ENCODE results near the gene PTRHD1.
"Not testable (repeated sequence)": the region's sequence is repeated elsewhere in the genome, so short reads cannot be mapped to it uniquely, and the experiment has no call there.

PTRHD1 gene

GRCh38 chr2:24838541-24838940, 45.4 kb upstream of the PTRHD1 start:
- POLR2A ChIA-PET: no interaction called here
- CTCF ChIA-PET: interaction anchor here (2.0 kb wide), 1 partner anchor 428 kb away, joined by 5 read pairs; no protein-coding TSS in a partner anchor
- no peak for DNase-seq (ENCODE audit: low read depth, low spot score)
- no peak for TF ChIP-seq CTCF (IDR thresholded peaks at IDR 0.05; ENCODE audit: insufficient read depth, low read length, missing control alignments)
- H3K4me3 ChIP-seq (ENCODE audit: low read depth, low read length): no peak overlapping the region

- CTCF ChIA-PET: interaction anchor here (1.0 to 3.8 kb wide), 4 partner anchors 12 to 428 kb away, joined by 3 to 36 read pairs (median 6); no protein-coding TSS in a partner anchor
Observed at GRCh38 chr2:24837996-24838513, 44.9 kb upstream of the PTRHD1 start.

GRCh38 chr2:24836706-24837105, 43.5 kb upstream of the PTRHD1 start:
- POLR2A ChIA-PET: no interaction called here
- DNase-seq (ENCODE audit: low read depth, low spot score): no peak
- H3K4me3 ChIP-seq (ENCODE audit: low read depth, low read length): no peak overlapping the region
- CTCF ChIA-PET: interaction anchor here (1.0 to 3.8 kb wide), 3 partner anchors 10 to 415 kb away, joined by 3 to 36 read pairs (median 7); no protein-coding TSS in a partner anchor
- no peak for TF ChIP-seq CTCF (IDR thresholded peaks at IDR 0.05; ENCODE audit: insufficient read depth, low read length, missing control alignments)

More at GRCh38 chr2:24837996-24838513, 44.9 kb upstream of the PTRHD1 start:
- no peak for DNase-seq (ENCODE audit: low read depth, low spot score)
- H3K4me3 ChIP-seq (ENCODE audit: low read depth, low read length): no peak overlapping the region
- TF ChIP-seq CTCF (IDR thresholded peaks at IDR 0.05; ENCODE audit: insufficient read depth, low read length, missing control alignments): no peak
- POLR2A ChIA-PET: no interaction called here

- no peak for DNase-seq (ENCODE audit: low read depth, low spot score)
- no peak for TF ChIP-seq CTCF (IDR thresholded peaks at IDR 0.05; ENCODE audit: insufficient read depth, low read length, missing control alignments)
- ChIA-PET CTCF (interaction anchor here (1.9 to 3.8 kb wide), 4 partner anchors 10 to 426 kb away, joined by 6 to 36 read pairs (median 10); no protein-coding TSS in a partner anchor), POLR2A (no interaction called here)
- H3K4me3 ChIP-seq (ENCODE audit: low read depth, low read length): no peak overlapping the region
Observed at GRCh38 chr2:24836206-24836605, 43.0 kb upstream of the PTRHD1 start.

GRCh38 chr2:24835411-24835810, 42.2 kb upstream of the PTRHD1 start:
- CTCF ChIA-PET: interaction anchor here (1.9 to 3.8 kb wide), 4 partner anchors 9 to 425 kb away, joined by 6 to 36 read pairs (median 10); no protein-coding TSS in a partner anchor
- H3K4me3 ChIP-seq (ENCODE audit: low read depth, low read length); POLR2A ChIA-PET; DNase-seq (ENCODE audit: low read depth, low spot score): not testable (repeated sequence)

- CTCF ChIA-PET: interaction anchor here (1.0 to 3.8 kb wide), 4 partner anchors 9 to 425 kb away, joined by 3 to 36 read pairs (median 9); no protein-coding TSS in a partner anchor
- DNase-seq (ENCODE audit: low read depth, low spot score): no peak
- no peak overlapping the region for H3K4me3 ChIP-seq (ENCODE audit: low read depth, low read length)
- no peak for TF ChIP-seq CTCF (IDR thresholded peaks at IDR 0.05; ENCODE audit: insufficient read depth, low read length, missing control alignments)
- POLR2A ChIA-PET: no interaction called here
Observed at GRCh38 chr2:24834733-24835395, 41.7 kb upstream of the PTRHD1 start.
